ENCODE results near the gene CAMK2G.

GRCh38 chr10:73898730-73899410 is 24.5 kb upstream of the CAMK2G start:
- TF ChIP-seq, protein P1, sequence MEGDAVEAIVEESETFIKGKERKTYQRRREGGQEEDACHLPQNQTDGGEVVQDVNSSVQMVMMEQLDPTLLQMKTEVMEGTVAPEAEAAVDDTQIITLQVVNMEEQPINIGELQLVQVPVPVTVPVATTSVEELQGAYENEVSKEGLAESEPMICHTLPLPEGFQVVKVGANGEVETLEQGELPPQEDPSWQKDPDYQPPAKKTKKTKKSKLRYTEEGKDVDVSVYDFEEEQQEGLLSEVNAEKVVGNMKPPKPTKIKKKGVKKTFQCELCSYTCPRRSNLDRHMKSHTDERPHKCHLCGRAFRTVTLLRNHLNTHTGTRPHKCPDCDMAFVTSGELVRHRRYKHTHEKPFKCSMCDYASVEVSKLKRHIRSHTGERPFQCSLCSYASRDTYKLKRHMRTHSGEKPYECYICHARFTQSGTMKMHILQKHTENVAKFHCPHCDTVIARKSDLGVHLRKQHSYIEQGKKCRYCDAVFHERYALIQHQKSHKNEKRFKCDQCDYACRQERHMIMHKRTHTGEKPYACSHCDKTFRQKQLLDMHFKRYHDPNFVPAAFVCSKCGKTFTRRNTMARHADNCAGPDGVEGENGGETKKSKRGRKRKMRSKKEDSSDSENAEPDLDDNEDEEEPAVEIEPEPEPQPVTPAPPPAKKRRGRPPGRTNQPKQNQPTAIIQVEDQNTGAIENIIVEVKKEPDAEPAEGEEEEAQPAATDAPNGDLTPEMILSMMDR (IDR thresholded peaks at IDR 0.05; ENCODE audit: borderline replicate concordance, extremely low read depth, low read length, poor library complexity, severe bottlenecking), result no peak
- TF ChIP-seq EZH2 (IDR thresholded peaks at IDR 0.05; ENCODE audit: borderline replicate concordance, low read depth, low read length, severe bottlenecking), result no peak
